BLaER1 treated with 17β-estradiol and CSF1 and Interleukin-3, amounts not matched to agents 10 nM and 100 nM (cell line): Measurements from ENCODE around the gene CSTF2T.

Experiments used
- H3K27ac ChIP-seq, 11 experiments: shearing (Covaris generic); formaldehyde crosslinking; 2 replicates each; pipeline ENCODE4 v1.8.1; 2022
- H3K27me3 ChIP-seq, 11 experiments: shearing (Covaris generic); formaldehyde crosslinking; 2 replicates each; pipeline ENCODE4 v1.8.1; 2022
- H3K36me3 ChIP-seq, 11 experiments: shearing (Covaris generic); formaldehyde crosslinking; 2 replicates each; pipeline ENCODE4 v1.8.1; 2022
- H3K4me1 ChIP-seq, 10 experiments: shearing (Covaris generic); formaldehyde crosslinking; 2 replicates each; pipeline ENCODE4 v1.8.1; 2022
- H3K4me2 ChIP-seq, 11 experiments: shearing (Covaris generic); formaldehyde crosslinking; 2 replicates each; pipeline ENCODE4 v1.8.1; 2022
- H3K4me3 ChIP-seq, 10 experiments: shearing (Covaris generic); formaldehyde crosslinking; 2 replicates each; pipeline ENCODE4 v1.8.1; 2022
- H3K9ac ChIP-seq, 11 experiments: shearing (Covaris generic); formaldehyde crosslinking; 2 replicates each; pipeline ENCODE4 v1.8.1; 2022
- H3K9me3 ChIP-seq, 11 experiments: shearing (Covaris generic); formaldehyde crosslinking; replicated peaks in 1 of 11; 2 replicates each; pipeline ENCODE4 v1.8.1; 2022
- H4K20me1 ChIP-seq, 11 experiments: shearing (Covaris generic); formaldehyde crosslinking; 2 replicates each; pipeline ENCODE4 v1.8.1; 2022
- Cebpa-rat ChIP-seq, 11 experiments: shearing (Covaris generic); IDR thresholded peaks; 2 replicates each; pipeline ENCODE4 v1.8.1; 2022

The CSTF2T gene

GRCh38 chr10:51666456-51666855 is 32.9 kb downstream of the CSTF2T start:
- H3K27ac ChIP-seq: no peak overlapping the region
- H3K4me3 ChIP-seq: no peak overlapping the region

GRCh38 chr10:51663086-51663485 is 36.3 kb downstream of the CSTF2T start:
- no peaks in the 10 kb centered on the region for H3K36me3 ChIP-seq

More at GRCh38 chr10:51666456-51666855, 32.9 kb downstream of the CSTF2T start:
- Histone ChIP-seq H3K9me3 (peaks cover 0 to 4% (median 0%) of the 10 kb centered on the region in 11 experiments; a peak in 1 of 22 replicates), H3K27me3 (no peaks in the 10 kb centered on the region), H4K20me1 (no peaks in the 10 kb centered on the region), H3K4me1 (peaks cover 0 to 4% (median 0%) of the 10 kb centered on the region in 10 experiments; a peak in 2 of 20 replicates), H3K4me2 (no peak overlapping the region), H3K9ac (no peak overlapping the region), H3K36me3 (no peaks in the 10 kb centered on the region)
- no peak for TF ChIP-seq Cebpa-rat (IDR thresholded peaks at IDR 0.05)

GRCh38 chr10:51659344-51659743 is 40.1 kb downstream of the CSTF2T start:
- no peaks in the 10 kb centered on the region for H3K4me1 ChIP-seq
- no peak for TF ChIP-seq Cebpa-rat (IDR thresholded peaks at IDR 0.05)
- no peak overlapping the region for H3K4me3 ChIP-seq
- no peak overlapping the region for H3K27ac ChIP-seq
- H3K27me3 ChIP-seq: no peaks in the 10 kb centered on the region
- H3K9ac ChIP-seq: no peak overlapping the region
- no peaks in the 10 kb centered on the region for H3K36me3 ChIP-seq
- H3K9me3 ChIP-seq: no peaks in the 10 kb centered on the region
- no peak overlapping the region for H3K4me2 ChIP-seq
- no peaks in the 10 kb centered on the region for H4K20me1 ChIP-seq

More at GRCh38 chr10:51663086-51663485, 36.3 kb downstream of the CSTF2T start:
- H3K4me1 ChIP-seq: peaks cover 0 to 3% (median 0%) of the 10 kb centered on the region in 10 experiments; a peak in 2 of 20 replicates
- TF ChIP-seq Cebpa-rat (IDR thresholded peaks at IDR 0.05): no peak
- H3K4me3 ChIP-seq: no peak overlapping the region
- H3K27ac ChIP-seq: no peak overlapping the region
- H3K4me2 ChIP-seq: no peak overlapping the region
- no peak overlapping the region for H3K9ac ChIP-seq
- H3K9me3 ChIP-seq: no peaks in the 10 kb centered on the region
- H4K20me1 ChIP-seq: no peaks in the 10 kb centered on the region
- no peaks in the 10 kb centered on the region for H3K27me3 ChIP-seq

- Histone ChIP-seq H4K20me1 (no peaks in the 10 kb centered on the region), H3K4me3 (no peak overlapping the region), H3K9ac (no peak overlapping the region), H3K36me3 (no peaks in the 10 kb centered on the region), H3K4me1 (no peaks in the 10 kb centered on the region), H3K27me3 (no peaks in the 10 kb centered on the region), H3K27ac (no peak overlapping the region), H3K9me3 (no peaks in the 10 kb centered on the region), H3K4me2 (no peak overlapping the region)
- TF ChIP-seq Cebpa-rat (IDR thresholded peaks at IDR 0.05): no peak
These were observed 41.4 kb downstream of the CSTF2T start for GRCh38 chr10:51658000-51658399.

- TF ChIP-seq Cebpa-rat (IDR thresholded peaks at IDR 0.05): no peak
- H3K36me3 ChIP-seq: no peaks in the 10 kb centered on the region
- H3K4me3 ChIP-seq: no peak overlapping the region
- no peaks in the 10 kb centered on the region for H3K4me1 ChIP-seq
- H3K27me3 ChIP-seq: no peaks in the 10 kb centered on the region
- H4K20me1 ChIP-seq: no peaks in the 10 kb centered on the region
- no peak overlapping the region for H3K4me2 ChIP-seq
- H3K27ac ChIP-seq: no peak overlapping the region
- no peaks in the 10 kb centered on the region for H3K9me3 ChIP-seq
- H3K9ac ChIP-seq: no peak overlapping the region
These were observed 42.9 kb downstream of the CSTF2T start for GRCh38 chr10:51656503-51656902.

GRCh38 chr10:51654918-51655317 is 44.5 kb downstream of the CSTF2T start:
- Histone ChIP-seq H3K9ac (no peak overlapping the region), H3K4me3 (no peak overlapping the region), H3K4me2 (no peak overlapping the region), H3K36me3 (no peaks in the 10 kb centered on the region), H3K4me1 (no peaks in the 10 kb centered on the region), H3K27ac (no peak overlapping the region), H3K27me3 (no peaks in the 10 kb centered on the region), H3K9me3 (no peaks in the 10 kb centered on the region), H4K20me1 (no peaks in the 10 kb centered on the region)
- TF ChIP-seq Cebpa-rat (IDR thresholded peaks at IDR 0.05): no peak

GRCh38 chr10:51653025-51653424 is 46.4 kb downstream of the CSTF2T start:
- Histone ChIP-seq H3K4me3 (no peak overlapping the region), H3K36me3 (no peaks in the 10 kb centered on the region), H3K9ac (no peak overlapping the region), H3K27me3 (no peaks in the 10 kb centered on the region), H3K9me3 (no peaks in the 10 kb centered on the region), H3K4me2 (no peak overlapping the region), H3K4me1 (no peaks in the 10 kb centered on the region), H3K27ac (no peak overlapping the region), H4K20me1 (no peaks in the 10 kb centered on the region)
- no peak for TF ChIP-seq Cebpa-rat (IDR thresholded peaks at IDR 0.05)

- no peak overlapping the region for H3K4me2 ChIP-seq
- no peaks in the 10 kb centered on the region for H3K27me3 ChIP-seq
- no peak overlapping the region for H3K9ac ChIP-seq
- TF ChIP-seq Cebpa-rat (IDR thresholded peaks at IDR 0.05): no peak
- no peaks in the 10 kb centered on the region for H3K4me1 ChIP-seq
- no peak overlapping the region for H3K4me3 ChIP-seq
- H4K20me1 ChIP-seq: no peaks in the 10 kb centered on the region
- H3K9me3 ChIP-seq: no peaks in the 10 kb centered on the region
- no peaks in the 10 kb centered on the region for H3K36me3 ChIP-seq
- H3K27ac ChIP-seq: no peak overlapping the region
These were observed 48.3 kb downstream of the CSTF2T start for GRCh38 chr10:51651063-51651462.

GRCh38 chr10:51649064-51649463 is 50.3 kb downstream of the CSTF2T start:
- Histone ChIP-seq H3K4me2 (no peak overlapping the region), H3K4me1 (no peaks in the 10 kb centered on the region), H4K20me1 (no peaks in the 10 kb centered on the region), H3K36me3 (no peaks in the 10 kb centered on the region), H3K4me3 (no peak overlapping the region), H3K27me3 (no peaks in the 10 kb centered on the region), H3K27ac (no peak overlapping the region), H3K9me3 (no peaks in the 10 kb centered on the region), H3K9ac (no peak overlapping the region)
- no peak for TF ChIP-seq Cebpa-rat (IDR thresholded peaks at IDR 0.05)
